HG03469 (cell line): ENCODE data around the gene TMOD3.

Experiments used
- ATAC-seq: cut with Tn5 transposase; IDR thresholded peaks from one replicate; pipeline ENCODE4 v1.9.1; 2021; ENCODE audit warnings: mild to moderate bottlenecking, moderate library complexity, moderate number of reproducible peaks; ENCODE audit not compliant: unreplicated experiment

The TMOD3 gene

GRCh38 chr15:51904931-51905330 lies 75.5 kb downstream of the TMOD3 start:
- no peak for ATAC-seq

GRCh38 chr15:51907136-51907862 lies 77.8 kb downstream of the TMOD3 start:
- no peak for ATAC-seq

- ATAC-seq: no peak
Measured at GRCh38 chr15:51908316-51908715, 78.9 kb downstream of the TMOD3 start.

GRCh38 chr15:51909584-51909983 lies 80.1 kb downstream of the TMOD3 start:
- no peak for ATAC-seq

GRCh38 chr15:51912528-51912927 lies 83.1 kb downstream of the TMOD3 start:
- ATAC-seq: no peak

- ATAC-seq: no peak
Measured at GRCh38 chr15:51917493-51917892, 88.0 kb downstream of the TMOD3 start.

- no peak for ATAC-seq
Measured at GRCh38 chr15:51924156-51925068, 95.0 kb downstream of the TMOD3 start.

- ATAC-seq: no peak
Measured at GRCh38 chr15:51926809-51927208, 97.4 kb downstream of the TMOD3 start.

GRCh38 chr15:51931016-51931415 lies 101.6 kb downstream of the TMOD3 start:
- ATAC-seq: no peak

GRCh38 chr15:51931638-51932037 lies 102.2 kb downstream of the TMOD3 start:
- no peak for ATAC-seq

GRCh38 chr15:51932161-51932560 lies 102.7 kb downstream of the TMOD3 start:
- no peak for ATAC-seq

- peak; percentile 82 for ATAC-seq
Measured at GRCh38 chr15:51935466-51936104, 106.1 kb downstream of the TMOD3 start.

- no peak for ATAC-seq
Measured at GRCh38 chr15:51936105-51936478, 106.6 kb downstream of the TMOD3 start.

- no peak for ATAC-seq
Measured at GRCh38 chr15:51938286-51938685, 108.8 kb downstream of the TMOD3 start.

GRCh38 chr15:51939216-51939615 lies 109.8 kb downstream of the TMOD3 start:
- ATAC-seq: no peak

- ATAC-seq: no peak
Measured at GRCh38 chr15:51947124-51947523, 117.7 kb downstream of the TMOD3 start.

- ATAC-seq: no peak
Measured at GRCh38 chr15:51952805-51953204, 123.4 kb downstream of the TMOD3 start.

- no peak for ATAC-seq
Measured at GRCh38 chr15:51955504-51955903, 126.1 kb downstream of the TMOD3 start.
